Neural cell (in vitro differentiated cells): ENCODE measurements around the gene TXN2. TPM values are rescaled to one million over a fixed set of nuclear protein-coding genes. Genes with fewer than 3 reads are reported as not detected.
A peak's percentile ranks its signal among the peaks of the same experiment; 100 is the strongest.
"Not testable (repeated sequence)": the region's sequence is repeated elsewhere in the genome, so short reads cannot be mapped to it uniquely, and the experiment has no call there.

Experiments
- H2AFZ ChIP-seq: fragments of 200-600, 300-800 bp; sonication (generic), shearing (Covaris generic); 2 replicates; pipeline ENCODE4 v1.6.0; 2014; ENCODE audit warnings: low read depth, mild to moderate bottlenecking, antibody characterized with exemption, low read length, moderate library complexity
- H3F3A ChIP-seq: fragments of 200-600 bp; shearing (Covaris generic); 2 replicates; pipeline ENCODE4 v1.6.1; 2016; ENCODE audit warnings: mild to moderate bottlenecking, moderate library complexity, mixed read lengths, antibody characterized with exemption, low read length; ENCODE audit not compliant: insufficient read depth, poor library complexity, severe bottlenecking
- H3K27ac ChIP-seq: fragments of 200-600, 300-800 bp; sonication (generic), shearing (Covaris generic); 2 replicates; pipeline ENCODE4 v1.5.1; 2014; ENCODE audit warnings: mild to moderate bottlenecking, low read length, moderate library complexity
- H3K27me3 ChIP-seq: fragments of 300-800, 200-600 bp; sonication (generic), shearing (Covaris generic); 2 replicates; pipeline ENCODE4 v1.6.0; 2014; ENCODE audit warnings: mild to moderate bottlenecking, low read depth, low read length, moderate library complexity; ENCODE audit not compliant: insufficient read depth
- H3K36me3 ChIP-seq: fragments of 300-800, 200-600 bp; sonication (generic), shearing (Covaris generic); 2 replicates; pipeline ENCODE4 v1.5.1; 2014; ENCODE audit warnings: mild to moderate bottlenecking, antibody characterized with exemption, low read length, moderate library complexity; ENCODE audit not compliant: insufficient read depth
- H3K4me2 ChIP-seq: fragments of 300-800, 200-600 bp; sonication (generic), shearing (Covaris generic); 2 replicates; pipeline ENCODE4 v1.6.0; 2014; ENCODE audit warnings: mild to moderate bottlenecking, low read length
- H3K4me3 ChIP-seq: fragments of 300-800, 200-600 bp; sonication (generic), shearing (Covaris generic); 2 replicates; pipeline ENCODE4 v1.5.1; 2014; ENCODE audit warnings: mild to moderate bottlenecking, low read length, moderate library complexity
- H3K79me2 ChIP-seq: fragments of 200-600 bp; shearing (Covaris generic); replicated peaks from 2 replicates; pipeline ENCODE4 v1.6.0; 2014; ENCODE audit warnings: mild to moderate bottlenecking, low read length, moderate library complexity; ENCODE audit not compliant: insufficient read depth
- H3K9ac ChIP-seq: fragments of 300-800, 200-600 bp; sonication (generic), shearing (Covaris generic); 2 replicates; pipeline ENCODE4 v1.6.1; 2016; ENCODE audit warnings: mild to moderate bottlenecking, low read length, mixed read lengths
- H3K9me2 ChIP-seq: fragments of 200-600 bp; shearing (Covaris generic); 2 replicates; pipeline ENCODE4 v1.6.1; 2016; ENCODE audit warnings: mild to moderate bottlenecking, low read length, mixed read lengths; ENCODE audit not compliant: insufficient read depth
- H3K9me3 ChIP-seq: fragments of 200-600, 300-800 bp; sonication (generic), shearing (Covaris generic); 2 replicates; pipeline ENCODE4 v1.6.1; 2016; ENCODE audit warnings: mild to moderate bottlenecking, mixed run types, low read length, moderate library complexity, mixed read lengths
- H4K20me1 ChIP-seq: fragments of 200-600 bp; shearing (Covaris generic); 2 replicates; pipeline ENCODE4 v1.6.1; 2016; ENCODE audit warnings: mild to moderate bottlenecking, mixed run types; ENCODE audit not compliant: insufficient read depth
- CTCF ChIP-seq: fragments of 450-650 bp; IDR thresholded peaks from 2 replicates; pipeline ENCODE4 v1.5.1; 2014; ENCODE audit warnings: antibody characterized with exemption, mild to moderate bottlenecking, moderate library complexity; ENCODE audit not compliant: poor library complexity, severe bottlenecking
- EP300 ChIP-seq: fragments of 450-650 bp; conservative IDR thresholded peaks from 2 replicates; pipeline ENCODE4 v1.6.1; 2014; ENCODE audit warnings: antibody characterized with exemption, mild to moderate bottlenecking, moderate library complexity; ENCODE audit not compliant: poor library complexity, severe bottlenecking
- EZH2 ChIP-seq: fragments of 200-600, 300-800 bp; shearing (Covaris generic), sonication (generic); IDR thresholded peaks from 2 replicates; pipeline ENCODE4 v1.6.1; 2014; ENCODE audit warnings: antibody characterized with exemption, low read length, borderline replicate concordance, mild to moderate bottlenecking; ENCODE audit not compliant: insufficient read depth, poor library complexity, severe bottlenecking
- MXI1 ChIP-seq: fragments of 450-650 bp; conservative IDR thresholded peaks from 2 replicates; pipeline ENCODE4 v1.6.1; 2014; ENCODE audit warnings: antibody characterized with exemption, mild to moderate bottlenecking; ENCODE audit not compliant: poor library complexity, severe bottlenecking
- POLR2AphosphoS5 ChIP-seq: IDR thresholded peaks from 2 replicates; pipeline ENCODE4 v1.6.1; 2012
- RAD21 ChIP-seq: fragments of 450-650 bp; conservative IDR thresholded peaks from 2 replicates; pipeline ENCODE4 v1.6.1; 2014; ENCODE audit warnings: antibody characterized with exemption, mild to moderate bottlenecking, moderate library complexity
- REST ChIP-seq: IDR thresholded peaks from 2 replicates; pipeline ENCODE4 v1.6.1; 2012; ENCODE audit warnings: borderline replicate concordance
- SMC3 ChIP-seq: fragments of 450-650 bp; conservative IDR thresholded peaks from 2 replicates; pipeline ENCODE4 v1.6.1; 2014; ENCODE audit warnings: antibody characterized with exemption, mild to moderate bottlenecking, moderate library complexity; ENCODE audit not compliant: poor library complexity
- TAF1 ChIP-seq: IDR thresholded peaks from 2 replicates; pipeline ENCODE4 v1.6.1; 2012; ENCODE audit warnings: low read depth
- polyA plus RNA-seq: library from polyadenylated mRNA; depleted of rRNA; stranded (reverse); fragments of >200 nt; gene quantifications from 2 replicates; pipeline ENCODE4 v1.2.3, GENCODE V29; 2014

Gene TXN2
- polyA plus RNA-seq, 1 donor from 2014 or later = 26.2 TPM

- Histone ChIP-seq H3K79me2 (no peaks in the 10 kb centered on the region), H3K36me3 (no peaks in the 10 kb centered on the region), H3K9ac (peak overlapping the region; percentile 68), H2AFZ (peak overlapping the region; percentile 45), H3F3A (no peaks in the 10 kb centered on the region), H3K9me2 (no peaks in the 10 kb centered on the region), H3K9me3 (no peaks in the 10 kb centered on the region), H3K4me3 (peak overlapping the region; percentile 63), H3K27ac (peak overlapping the region; percentile 23), H3K27me3 (no peaks in the 10 kb centered on the region), H4K20me1 (no peaks in the 10 kb centered on the region), H3K4me2 (no peak overlapping the region)
- TF ChIP-seq REST = no peak
- TF ChIP-seq POLR2AphosphoS5 = peak; percentile 50
- peak; percentile 20 for TF ChIP-seq CTCF
- TF ChIP-seq EP300 = peak; percentile 54
Measured at GRCh38 chr22:36454916-36455570, 26.4 kb downstream of the TXN2 start.

- H2AFZ ChIP-seq = no peak overlapping the region
- H3K36me3 ChIP-seq = no peaks in the 10 kb centered on the region
- no peak overlapping the region for H3K4me2 ChIP-seq
- H3K27me3 ChIP-seq = no peaks in the 10 kb centered on the region
- H3K9me3 ChIP-seq = no peaks in the 10 kb centered on the region
- no peaks in the 10 kb centered on the region for H3K79me2 ChIP-seq
- no peak overlapping the region for H3K9ac ChIP-seq
- no peaks in the 10 kb centered on the region for H4K20me1 ChIP-seq
- H3K27ac ChIP-seq = no peak overlapping the region
- TF ChIP-seq EZH2 = no peak
- no peak for TF ChIP-seq RAD21
- TF ChIP-seq EP300 = no peak
- TF ChIP-seq TAF1 = no peak
- no peak for TF ChIP-seq SMC3
- no peak for TF ChIP-seq MXI1
- TF ChIP-seq REST = no peak
- TF ChIP-seq POLR2AphosphoS5 = no peak
- no peak for TF ChIP-seq CTCF
- H3F3A ChIP-seq = no peaks in the 10 kb centered on the region
- no peaks in the 10 kb centered on the region for H3K9me2 ChIP-seq
- H3K4me3 ChIP-seq = no peak overlapping the region
Measured at GRCh38 chr22:36453855-36454378, 27.5 kb downstream of the TXN2 start.

- H3K9me2 ChIP-seq, H3K27me3 ChIP-seq, H3K27ac ChIP-seq, H3K4me2 ChIP-seq, H3F3A ChIP-seq, H4K20me1 ChIP-seq, H3K4me3 ChIP-seq, H3K36me3 ChIP-seq, H3K9ac ChIP-seq, H3K79me2 ChIP-seq, H3K9me3 ChIP-seq, H2AFZ ChIP-seq: not testable (repeated sequence)
Measured at GRCh38 chr22:36452978-36453607, 28.3 kb downstream of the TXN2 start.
